Frontal cortex (tissue), 4 donors: ENCODE results near the gene CCDC40. TPM values are rescaled to one million over a fixed set of nuclear protein-coding genes. Genes with fewer than 3 reads are reported as not detected.

ENCODE experiments used
- DNase-seq, 2 donors: peaks; one replicate each; pipeline ENCODE4 v3.0.0; 2012; ENCODE audit warnings: low spot score in 2 of 2
- FAIRE-seq: peaks from 2 replicates; lab custom pipeline; 2012; peaks lifted over from hg19 to GRCh38; lab: Jason Lieb, UNC
- total RNA-seq: library from RNA; depleted of rRNA; stranded (reverse); fragments of >200 nt; gene quantifications from one replicate; pipeline ENCODE4 v1.2.3, GENCODE V29; 2014
- donor health status: control.
- donor health status: control.
- donor health status: control.

Gene CCDC40
- total RNA-seq, 1 donor from 2014 or later = 6.5 TPM

- DNase-seq = no peak
- no peak for FAIRE-seq
Measured at GRCh38 chr17:80108036-80108971, 71.9 kb downstream of the CCDC40 start.

- FAIRE-seq (no peak), DNase-seq (no peak)
Measured at GRCh38 chr17:80109066-80109660, 72.7 kb downstream of the CCDC40 start.

- no peak for FAIRE-seq
- no peak for DNase-seq
Measured at GRCh38 chr17:80109713-80110446, 73.4 kb downstream of the CCDC40 start.

DNA sequence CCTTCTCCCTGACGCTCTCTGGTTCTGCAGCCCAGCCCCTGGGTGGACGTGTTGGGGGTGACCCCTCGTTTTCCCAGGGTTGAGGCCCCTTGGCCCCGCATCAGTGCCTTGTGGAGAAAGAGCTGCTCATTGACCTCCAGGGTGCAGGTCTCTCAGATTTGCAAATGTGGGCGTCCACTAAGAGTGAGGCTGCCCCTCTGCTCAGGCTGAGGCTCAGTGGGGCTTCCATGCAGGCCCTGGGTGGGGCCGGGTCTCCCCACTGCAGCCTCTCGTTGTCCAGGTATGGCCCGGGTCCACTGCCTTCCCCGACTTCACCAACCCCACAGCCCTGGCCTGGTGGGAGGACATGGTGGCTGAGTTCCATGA is 74.0 kb downstream of the CCDC40 start:
- DNase-seq (no peak), FAIRE-seq (no peak)

- DNase-seq (no peak), FAIRE-seq (no peak)
Measured at GRCh38 chr17:80110927-80111701, 74.7 kb downstream of the CCDC40 start.

DNA sequence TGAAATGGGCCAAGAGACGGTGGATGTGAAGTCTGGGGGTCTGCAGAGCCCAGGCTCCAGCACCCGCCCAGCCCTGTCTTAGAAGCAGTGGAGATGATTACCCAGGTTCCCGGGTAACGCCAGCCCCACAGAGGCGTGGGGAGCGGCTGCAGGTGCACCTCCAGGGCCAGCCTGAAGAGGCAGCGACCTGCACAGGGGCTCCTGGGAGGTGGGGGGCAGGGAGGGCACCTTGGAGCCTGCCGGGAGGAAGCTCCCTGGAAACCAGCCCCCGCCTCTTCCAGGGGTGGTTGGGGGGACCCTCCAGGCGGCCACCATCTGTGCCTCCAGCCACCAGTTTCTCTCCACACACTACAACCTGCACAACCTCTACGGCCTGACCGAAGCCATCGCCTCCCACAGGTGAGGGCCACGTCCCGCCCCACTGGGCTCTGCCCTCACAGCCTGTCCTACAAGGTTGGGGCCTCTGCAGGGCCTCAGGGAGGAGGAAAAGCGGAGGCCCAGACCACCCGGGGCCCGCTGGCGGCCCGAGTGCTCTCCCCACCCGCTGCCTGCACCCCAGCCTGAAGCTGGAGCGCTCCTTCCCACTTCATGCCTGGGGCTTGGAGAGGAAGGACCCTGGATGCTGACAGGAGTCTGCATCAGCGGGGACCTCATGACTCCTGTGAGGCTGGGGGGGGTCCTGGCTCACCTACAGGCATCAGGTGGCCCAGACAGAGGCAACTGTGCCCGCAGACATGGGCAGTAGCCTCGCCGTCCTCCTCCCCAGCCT is 75.4 kb downstream of the CCDC40 start:
- FAIRE-seq (no peak), DNase-seq (no peak)

DNA sequence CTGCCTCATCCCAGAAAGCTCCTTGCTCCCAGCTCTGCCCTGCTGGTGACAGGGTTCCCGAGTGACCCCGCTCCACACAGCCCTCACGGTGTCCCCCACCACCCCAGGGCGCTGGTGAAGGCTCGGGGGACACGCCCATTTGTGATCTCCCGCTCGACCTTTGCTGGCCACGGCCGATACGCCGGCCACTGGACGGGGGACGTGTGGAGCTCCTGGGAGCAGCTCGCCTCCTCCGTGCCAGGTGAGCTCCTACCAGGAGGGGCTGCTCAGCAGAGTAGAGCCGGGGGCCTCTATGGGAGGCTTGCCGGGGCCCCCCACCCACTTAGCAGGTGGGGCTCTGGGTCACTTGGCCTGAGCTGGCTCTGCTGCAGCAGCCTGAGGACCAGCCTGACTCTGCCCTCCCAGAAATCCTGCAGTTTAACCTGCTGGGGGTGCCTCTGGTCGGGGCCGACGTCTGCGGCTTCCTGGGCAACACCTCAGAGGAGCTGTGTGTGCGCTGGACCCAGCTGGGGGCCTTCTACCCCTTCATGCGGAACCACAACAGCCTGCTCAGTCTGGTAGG is 76.1 kb downstream of the CCDC40 start:
- FAIRE-seq = no peak
- DNase-seq = no peak

GRCh38 chr17:80113033-80113484 is 76.6 kb downstream of the CCDC40 start:
- DNase-seq (no peak), FAIRE-seq (no peak)

- no peak for DNase-seq
- FAIRE-seq = no peak
Measured at GRCh38 chr17:80114758-80115157, 78.3 kb downstream of the CCDC40 start.

DNA sequence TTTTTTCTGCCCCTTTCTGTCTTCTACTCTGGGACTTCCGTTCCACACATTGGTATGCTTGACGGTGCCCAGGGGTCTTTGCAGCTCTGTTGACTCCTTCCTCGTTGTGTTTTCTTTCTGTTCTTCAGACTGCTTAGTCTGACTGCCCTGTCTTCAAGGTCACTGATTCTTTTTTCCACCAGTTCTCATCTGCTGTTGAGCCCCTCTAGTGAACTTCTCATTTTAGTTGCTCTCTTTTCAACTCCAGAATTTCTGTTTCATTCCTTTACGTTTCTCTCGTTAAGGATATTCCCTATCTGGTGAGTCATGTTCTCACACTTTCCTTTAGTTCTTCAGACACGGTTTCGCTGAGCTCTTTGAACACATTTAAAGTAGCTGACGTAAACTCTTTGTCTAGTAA is 78.7 kb downstream of the CCDC40 start:
- FAIRE-seq = no peak
- no peak for DNase-seq

DNA sequence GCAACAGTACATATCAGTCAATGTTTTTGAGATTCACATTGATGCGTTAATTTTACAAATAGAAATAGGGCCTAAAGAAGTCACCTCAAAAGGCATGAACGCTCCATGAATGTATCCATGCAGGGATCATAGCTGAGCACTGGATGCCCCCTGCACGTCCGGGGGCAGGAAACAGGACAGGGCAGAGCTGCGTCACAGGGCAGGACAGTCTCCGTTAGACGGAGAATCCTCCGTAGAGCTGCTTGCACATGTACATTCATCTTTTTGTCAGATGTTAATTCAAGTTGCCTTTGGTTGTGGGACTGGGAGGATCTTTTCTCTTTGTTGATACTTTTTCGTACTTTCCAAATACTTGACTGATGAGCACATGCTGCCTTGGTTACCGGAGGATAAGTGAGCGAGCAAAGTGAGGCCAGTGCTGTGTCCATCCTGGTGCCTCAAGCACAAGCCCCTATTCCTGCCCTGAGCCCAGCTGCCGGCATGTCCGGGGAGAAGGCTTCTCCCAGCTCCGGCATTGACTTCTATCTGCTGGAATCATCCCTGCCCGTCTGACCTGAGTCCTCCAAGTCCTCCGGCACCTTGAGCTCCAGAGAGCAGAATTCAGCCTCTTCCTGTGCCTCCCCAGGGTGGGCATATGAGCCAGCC is 80.0 kb downstream of the CCDC40 start:
- DNase-seq = no peak
- FAIRE-seq = no peak

- DNase-seq = no peak
Measured at GRCh38 chr17:80116921-80117380, 80.5 kb downstream of the CCDC40 start.

DNA sequence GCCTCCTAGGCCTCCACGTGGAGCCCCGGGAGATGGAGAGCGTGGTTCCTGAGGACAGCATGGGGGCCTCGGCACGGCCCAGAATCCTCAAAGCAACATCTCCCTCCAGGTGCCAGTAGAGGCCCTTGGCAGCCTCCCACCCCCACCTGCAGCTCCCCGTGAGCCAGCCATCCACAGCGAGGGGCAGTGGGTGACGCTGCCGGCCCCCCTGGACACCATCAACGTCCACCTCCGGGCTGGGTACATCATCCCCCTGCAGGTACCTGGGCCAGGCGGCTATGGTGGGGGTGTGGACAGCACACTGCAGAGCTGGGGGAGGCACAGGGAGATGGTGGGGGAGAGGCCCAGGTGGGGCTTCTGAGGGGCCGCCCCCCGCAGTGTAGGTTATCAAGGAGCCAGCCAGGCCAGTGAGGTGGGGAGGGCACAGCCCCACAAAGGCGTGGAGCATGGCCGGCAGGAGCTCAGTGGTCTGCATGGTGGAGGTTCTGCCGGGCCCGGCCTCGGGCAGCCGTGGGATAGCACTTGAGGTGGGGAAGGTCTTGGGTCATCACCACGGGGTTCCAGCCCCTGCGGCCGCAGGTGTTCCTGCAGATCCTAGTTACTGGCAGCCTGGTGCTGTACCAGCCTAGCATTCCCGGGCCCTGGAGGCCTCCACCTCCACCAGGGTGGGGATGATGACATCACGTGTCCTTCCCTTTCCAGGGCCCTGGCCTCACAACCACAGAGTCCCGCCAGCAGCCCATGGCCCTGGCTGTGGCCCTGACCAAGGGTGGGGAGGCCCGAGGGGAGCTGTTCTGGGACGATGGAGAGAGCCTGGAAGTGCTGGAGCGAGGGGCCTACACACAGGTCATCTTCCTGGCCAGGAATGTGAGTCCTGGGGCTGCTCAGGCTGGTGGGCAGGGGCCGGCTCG is 81.3 kb downstream of the CCDC40 start:
- no peak for FAIRE-seq
- DNase-seq = no peak

More at GRCh38 chr17:80116921-80117380, 80.5 kb downstream of the CCDC40 start:
- FAIRE-seq = no peak

DNA sequence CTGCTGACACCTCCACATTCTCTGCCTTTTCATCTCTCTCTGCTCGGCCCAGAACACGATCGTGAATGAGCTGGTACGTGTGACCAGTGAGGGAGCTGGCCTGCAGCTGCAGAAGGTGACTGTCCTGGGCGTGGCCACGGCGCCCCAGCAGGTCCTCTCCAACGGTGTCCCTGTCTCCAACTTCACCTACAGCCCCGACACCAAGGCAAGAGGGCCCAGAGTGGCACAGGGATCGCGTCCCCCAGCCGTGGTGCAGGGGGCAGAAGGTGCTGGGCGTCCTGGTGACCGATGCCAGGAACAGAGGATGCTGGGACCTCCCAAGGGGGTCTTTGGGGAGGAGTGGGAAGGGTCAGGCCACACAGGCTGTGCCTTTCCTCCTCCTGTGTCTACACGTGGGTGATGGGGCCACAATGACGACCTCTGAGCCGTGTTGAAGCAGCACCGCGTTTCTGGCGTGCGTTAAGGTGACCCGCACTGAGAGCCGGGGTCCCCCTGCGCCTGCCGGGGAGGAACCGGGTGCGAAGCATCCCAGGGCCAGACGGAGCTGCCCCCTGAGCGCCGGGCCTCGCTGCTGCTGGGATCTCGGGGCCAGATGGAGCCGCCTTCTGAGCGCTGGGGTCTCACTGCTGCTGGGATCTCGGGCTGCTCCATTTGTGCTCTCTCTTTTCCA is 82.3 kb downstream of the CCDC40 start:
- no peak for DNase-seq
- FAIRE-seq = no peak

- FAIRE-seq (no peak), DNase-seq (no peak)
Measured at GRCh38 chr17:80119271-80119791, 82.9 kb downstream of the CCDC40 start.

- DNase-seq (no peak), FAIRE-seq (no peak)
Measured at GRCh38 chr17:80119839-80120238, 83.4 kb downstream of the CCDC40 start.
